ENCODE data around the gene DBP.

DBP gene

GRCh38 chr19:48627865-48628314, 9.3 kb downstream of the DBP start:
- TF ChIP-seq CTCF (conservative IDR thresholded peaks at IDR 0.05; ENCODE audit: control insufficient read depth, insufficient read depth, low read depth, low read length): no peak
- H3K4me3 ChIP-seq (ENCODE audit: control insufficient read depth, low read depth, low read length): no peak overlapping the region
- no peak for DNase-seq (ENCODE audit: low read depth)

- no peak overlapping the region for H3K4me3 ChIP-seq (ENCODE audit: control insufficient read depth, low read depth, low read length)
- no peak for TF ChIP-seq CTCF (conservative IDR thresholded peaks at IDR 0.05; ENCODE audit: control insufficient read depth, insufficient read depth, low read depth, low read length)
- no peak for DNase-seq (ENCODE audit: low read depth)
These were observed 9.8 kb downstream of the DBP start for GRCh38 chr19:48627201-48627864.

GRCh38 chr19:48625891-48626327, 11.3 kb downstream of the DBP start:
- no peak for TF ChIP-seq CTCF (conservative IDR thresholded peaks at IDR 0.05; ENCODE audit: control insufficient read depth, insufficient read depth, low read depth, low read length)
- H3K4me3 ChIP-seq (ENCODE audit: control insufficient read depth, low read depth, low read length): no peak overlapping the region
- DNase-seq (ENCODE audit: low read depth): no peak

GRCh38 chr19:48624791-48625723, 12.1 kb downstream of the DBP start:
- peak overlapping the region; percentile 65 for H3K4me3 ChIP-seq (ENCODE audit: control insufficient read depth, low read depth, low read length)
- TF ChIP-seq CTCF (conservative IDR thresholded peaks at IDR 0.05; ENCODE audit: control insufficient read depth, insufficient read depth, low read depth, low read length): no peak
- DNase-seq (ENCODE audit: low read depth): no peak

- peak overlapping the region; percentile 65 for H3K4me3 ChIP-seq (ENCODE audit: control insufficient read depth, low read depth, low read length)
- no peak for TF ChIP-seq CTCF (conservative IDR thresholded peaks at IDR 0.05; ENCODE audit: control insufficient read depth, insufficient read depth, low read depth, low read length)
- DNase-seq (ENCODE audit: low read depth): peak; percentile 95
These were observed 13.0 kb downstream of the DBP start for GRCh38 chr19:48624067-48624594.

- peak overlapping the region; percentile 49 for H3K4me3 ChIP-seq (ENCODE audit: control insufficient read depth, low read depth, low read length)
- TF ChIP-seq CTCF (conservative IDR thresholded peaks at IDR 0.05; ENCODE audit: control insufficient read depth, insufficient read depth, low read depth, low read length): no peak
- DNase-seq (ENCODE audit: low read depth): no peak
These were observed 13.6 kb downstream of the DBP start for GRCh38 chr19:48623556-48624066.
